ENCODE results near the gene CLDN24. TPM values are rescaled to one million over a fixed set of nuclear protein-coding genes. Genes with fewer than 3 reads are reported as not detected.

CLDN24 gene
- total RNA-seq, 1 donor from 2014 or later: not detected

GRCh38 chr4:183347566-183347965 lies 25.3 kb upstream of the CLDN24 start:
- H3K4me3 ChIP-seq (ENCODE audit: low read depth, low read length): no peak overlapping the region
- no peak for DNase-seq (ENCODE audit: low read depth)
- TF ChIP-seq, protein P1, sequence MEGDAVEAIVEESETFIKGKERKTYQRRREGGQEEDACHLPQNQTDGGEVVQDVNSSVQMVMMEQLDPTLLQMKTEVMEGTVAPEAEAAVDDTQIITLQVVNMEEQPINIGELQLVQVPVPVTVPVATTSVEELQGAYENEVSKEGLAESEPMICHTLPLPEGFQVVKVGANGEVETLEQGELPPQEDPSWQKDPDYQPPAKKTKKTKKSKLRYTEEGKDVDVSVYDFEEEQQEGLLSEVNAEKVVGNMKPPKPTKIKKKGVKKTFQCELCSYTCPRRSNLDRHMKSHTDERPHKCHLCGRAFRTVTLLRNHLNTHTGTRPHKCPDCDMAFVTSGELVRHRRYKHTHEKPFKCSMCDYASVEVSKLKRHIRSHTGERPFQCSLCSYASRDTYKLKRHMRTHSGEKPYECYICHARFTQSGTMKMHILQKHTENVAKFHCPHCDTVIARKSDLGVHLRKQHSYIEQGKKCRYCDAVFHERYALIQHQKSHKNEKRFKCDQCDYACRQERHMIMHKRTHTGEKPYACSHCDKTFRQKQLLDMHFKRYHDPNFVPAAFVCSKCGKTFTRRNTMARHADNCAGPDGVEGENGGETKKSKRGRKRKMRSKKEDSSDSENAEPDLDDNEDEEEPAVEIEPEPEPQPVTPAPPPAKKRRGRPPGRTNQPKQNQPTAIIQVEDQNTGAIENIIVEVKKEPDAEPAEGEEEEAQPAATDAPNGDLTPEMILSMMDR (conservative IDR thresholded peaks at IDR 0.05; ENCODE audit: low read depth, low read length): no peak

GRCh38 chr4:183347146-183347545 lies 24.9 kb upstream of the CLDN24 start:
- TF ChIP-seq, protein P1 (conservative IDR thresholded peaks at IDR 0.05; ENCODE audit: low read depth, low read length): no peak
- DNase-seq (ENCODE audit: low read depth): no peak
- no peak overlapping the region for H3K4me3 ChIP-seq (ENCODE audit: low read depth, low read length)

DNA sequence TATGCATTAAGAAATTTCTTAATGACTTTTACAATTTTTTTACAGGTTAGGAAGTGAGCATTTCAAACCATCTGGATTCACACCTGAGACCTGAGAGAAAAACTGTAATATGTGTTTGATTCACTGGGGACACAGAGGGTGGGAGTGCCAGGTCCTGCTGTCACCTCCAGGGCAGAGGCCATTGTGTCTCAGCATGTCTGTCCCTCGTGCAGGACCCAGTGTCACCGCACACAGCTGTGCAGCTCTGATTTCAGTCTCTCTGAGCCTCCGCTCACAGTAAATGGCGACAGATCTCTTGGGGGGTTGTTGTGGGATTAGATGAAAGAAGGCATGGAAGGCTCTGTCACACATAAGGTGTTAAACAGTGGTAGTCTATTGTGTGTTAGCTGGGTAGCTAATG lies 23.0 kb upstream of the CLDN24 start:
- TF ChIP-seq, protein P1 (conservative IDR thresholded peaks at IDR 0.05; ENCODE audit: low read depth, low read length): no peak
- no peak for DNase-seq (ENCODE audit: low read depth)

GRCh38 chr4:183344523-183345255 lies 22.5 kb upstream of the CLDN24 start:
- TF ChIP-seq, protein P1 (conservative IDR thresholded peaks at IDR 0.05; ENCODE audit: low read depth, low read length): no peak
- no peak for DNase-seq (ENCODE audit: low read depth)
- no peak overlapping the region for H3K4me3 ChIP-seq (ENCODE audit: low read depth, low read length)

More for the DNA sequence above, 23.0 kb upstream of the CLDN24 start:
- no peak overlapping the region for H3K4me3 ChIP-seq (ENCODE audit: low read depth, low read length)

- DNase-seq (ENCODE audit: low read depth): no peak
- TF ChIP-seq, protein P1 (conservative IDR thresholded peaks at IDR 0.05; ENCODE audit: low read depth, low read length): no peak
These were observed 21.5 kb upstream of the CLDN24 start for GRCh38 chr4:183343730-183344129.

DNA sequence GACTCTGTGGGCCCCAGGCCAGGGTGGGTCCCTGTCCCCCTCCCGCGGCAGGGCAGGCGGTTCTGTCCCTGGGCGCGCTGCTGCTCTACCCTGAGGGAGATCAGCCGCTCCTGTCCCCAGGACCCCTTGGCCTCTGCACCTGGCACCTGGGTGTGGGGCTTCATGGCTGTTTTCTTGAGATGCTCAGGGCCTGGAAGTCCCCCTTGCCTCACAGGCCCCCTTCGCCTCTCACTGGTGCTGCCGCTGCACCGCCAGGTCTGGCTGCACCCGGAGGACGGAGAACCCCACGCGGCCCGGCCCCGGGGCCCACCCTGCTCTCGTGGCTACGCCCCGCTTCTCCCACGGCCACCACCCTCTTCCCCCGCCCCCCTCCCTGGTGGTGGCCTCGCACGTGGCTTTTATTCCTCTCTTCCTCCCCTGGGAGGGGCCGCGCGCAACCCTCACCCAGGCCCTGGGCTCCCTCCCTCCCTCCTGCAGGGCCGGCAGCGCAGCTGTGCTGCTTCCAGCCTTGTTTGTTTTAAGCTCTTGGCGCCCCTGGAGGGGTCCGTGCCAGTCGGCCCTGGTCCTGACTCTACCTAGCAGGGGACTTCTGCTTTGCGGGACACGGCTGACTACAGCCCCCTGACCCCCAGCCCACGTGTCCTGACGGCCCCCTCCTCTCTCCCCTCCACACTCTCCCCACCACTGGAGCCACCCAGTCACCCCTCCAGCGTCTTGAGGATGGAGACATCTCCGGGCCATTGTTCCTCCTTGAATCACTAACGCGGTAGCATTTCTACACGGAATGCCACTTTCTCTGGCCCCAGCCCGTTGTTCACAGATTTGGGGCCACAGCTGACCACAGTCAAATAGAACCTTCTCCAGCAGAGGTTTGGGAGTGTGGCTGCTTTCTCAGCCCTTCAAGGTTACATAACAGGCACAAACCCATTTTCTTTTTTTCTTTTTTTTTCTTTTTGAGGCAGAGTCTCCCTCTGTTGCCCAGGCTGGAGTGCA lies 20.6 kb upstream of the CLDN24 start:
- TF ChIP-seq, protein P1 (conservative IDR thresholded peaks at IDR 0.05; ENCODE audit: low read depth, low read length): no peak
- H3K4me3 ChIP-seq (ENCODE audit: low read depth, low read length): no peak overlapping the region
- DNase-seq (ENCODE audit: low read depth): no peak

More at GRCh38 chr4:183343730-183344129, 21.5 kb upstream of the CLDN24 start:
- H3K4me3 ChIP-seq (ENCODE audit: low read depth, low read length): no peak overlapping the region

Measured in epithelial cell of proximal tubule (primary cell).